SK-N-SH treated with all-trans-retinoic acid at 6 μM for 48 hours (cell line): ENCODE data around the gene CFAP100.

ENCODE experiments used
- ATAC-seq: fragments of 200-7000 bp; cut with Tn5 transposase; 3 replicates; pipeline ENCODE4 v1.9.1; 2020; ENCODE audit warnings: mild to moderate bottlenecking, moderate library complexity
- ARNTL ChIP-seq: fragments of 450-650 bp; formaldehyde crosslinking; IDR thresholded peaks from 2 replicates; pipeline ENCODE4 v1.5.0; 2020; ENCODE audit warnings: low read depth, mild to moderate bottlenecking, moderate library complexity, borderline replicate concordance
- BACH2 ChIP-seq: fragments of 250-450 bp; sonication (Bioruptor Pico); IDR thresholded peaks from 2 replicates; pipeline ENCODE4 v1.9.0; 2021; ENCODE audit warnings: mild to moderate bottlenecking, borderline replicate concordance
- CSDC2 ChIP-seq: fragments of 250-450 bp; sonication (Bioruptor Pico); IDR thresholded peaks from 2 replicates; pipeline ENCODE4 v1.5.0; 2020; ENCODE audit warnings: mild to moderate bottlenecking, moderate library complexity
- ESRRG ChIP-seq: fragments of 250-450 bp; sonication (Bioruptor Pico); IDR thresholded peaks from 2 replicates; pipeline ENCODE4 v1.6.1; 2021; ENCODE audit warnings: mild to moderate bottlenecking
- ISL1 ChIP-seq: fragments of 250-450 bp; sonication (Bioruptor Pico); IDR thresholded peaks from 2 replicates; pipeline ENCODE4 v2.1.2; 2022; ENCODE audit warnings: mild to moderate bottlenecking, moderate library complexity
- PPARA ChIP-seq: fragments of 250-450 bp; sonication (Bioruptor Pico); IDR thresholded peaks from 2 replicates; pipeline ENCODE4 v1.5.0; 2020; ENCODE audit warnings: mild to moderate bottlenecking, borderline replicate concordance
- SNAI2 ChIP-seq: fragments of 250-450 bp; sonication (Bioruptor Pico); IDR thresholded peaks from 2 replicates; pipeline ENCODE4 v1.5.0; 2020; ENCODE audit warnings: mild to moderate bottlenecking, moderate library complexity
- TCF4 ChIP-seq: fragments of 250-450 bp; sonication (Bioruptor Pico); IDR thresholded peaks from 2 replicates; pipeline ENCODE4 v1.8.0; 2021; ENCODE audit warnings: mild to moderate bottlenecking, moderate library complexity, borderline replicate concordance
- ZC3H10 ChIP-seq: fragments of 250-450 bp; sonication (Bioruptor Pico); IDR thresholded peaks from 2 replicates; pipeline ENCODE4 v1.5.1; 2021; ENCODE audit warnings: mild to moderate bottlenecking, moderate library complexity
- ZFP3 ChIP-seq: fragments of 250-450 bp; sonication (Bioruptor Pico); IDR thresholded peaks from 2 replicates; pipeline ENCODE4 v1.5.0; 2020; ENCODE audit warnings: mild to moderate bottlenecking, moderate library complexity
- ZFP30 ChIP-seq: fragments of 450-650 bp; formaldehyde crosslinking; IDR thresholded peaks from 2 replicates; pipeline ENCODE4 v1.5.0; 2022; ENCODE audit warnings: mild to moderate bottlenecking, moderate library complexity
- ZNF565 ChIP-seq: fragments of 450-650 bp; formaldehyde crosslinking; conservative IDR thresholded peaks from 2 replicates; pipeline ENCODE4 v1.5.0; 2020; ENCODE audit warnings: low read depth, mild to moderate bottlenecking, moderate library complexity
- ZNF70 ChIP-seq: fragments of 450-650 bp; formaldehyde crosslinking; IDR thresholded peaks from 2 replicates; pipeline ENCODE4 v1.5.0; 2020; ENCODE audit warnings: mild to moderate bottlenecking, moderate library complexity
- ZNF8 ChIP-seq: fragments of 450-650 bp; formaldehyde crosslinking; IDR thresholded peaks from 2 replicates; pipeline ENCODE4 v1.5.0; 2020; ENCODE audit warnings: mild to moderate bottlenecking, moderate library complexity
- TF ChIP-seq, protein P1 (sequence below): fragments of 250-450 bp; sonication (Bioruptor Pico); IDR thresholded peaks from 2 replicates; pipeline ENCODE4 v1.5.0; 2020; ENCODE audit warnings: mild to moderate bottlenecking, moderate library complexity
- TF ChIP-seq, protein P2 (sequence below): fragments of 250-450 bp; sonication (Bioruptor Pico); IDR thresholded peaks from 2 replicates; pipeline ENCODE4 v1.8.0; 2021; ENCODE audit warnings: low read depth, mild to moderate bottlenecking, moderate library complexity, borderline replicate concordance
- TF ChIP-seq, protein P3 (sequence below): fragments of 250-450 bp; sonication (Bioruptor Pico); IDR thresholded peaks from 2 replicates; pipeline ENCODE4 v1.8.0; 2020; ENCODE audit warnings: mild to moderate bottlenecking, moderate library complexity, borderline replicate concordance
- TF ChIP-seq, protein P4 (sequence below): fragments of 250-450 bp; sonication (Bioruptor Pico); IDR thresholded peaks from 2 replicates; pipeline ENCODE4 v1.5.1; 2021; ENCODE audit warnings: mild to moderate bottlenecking, moderate library complexity

CFAP100 gene

DNA sequence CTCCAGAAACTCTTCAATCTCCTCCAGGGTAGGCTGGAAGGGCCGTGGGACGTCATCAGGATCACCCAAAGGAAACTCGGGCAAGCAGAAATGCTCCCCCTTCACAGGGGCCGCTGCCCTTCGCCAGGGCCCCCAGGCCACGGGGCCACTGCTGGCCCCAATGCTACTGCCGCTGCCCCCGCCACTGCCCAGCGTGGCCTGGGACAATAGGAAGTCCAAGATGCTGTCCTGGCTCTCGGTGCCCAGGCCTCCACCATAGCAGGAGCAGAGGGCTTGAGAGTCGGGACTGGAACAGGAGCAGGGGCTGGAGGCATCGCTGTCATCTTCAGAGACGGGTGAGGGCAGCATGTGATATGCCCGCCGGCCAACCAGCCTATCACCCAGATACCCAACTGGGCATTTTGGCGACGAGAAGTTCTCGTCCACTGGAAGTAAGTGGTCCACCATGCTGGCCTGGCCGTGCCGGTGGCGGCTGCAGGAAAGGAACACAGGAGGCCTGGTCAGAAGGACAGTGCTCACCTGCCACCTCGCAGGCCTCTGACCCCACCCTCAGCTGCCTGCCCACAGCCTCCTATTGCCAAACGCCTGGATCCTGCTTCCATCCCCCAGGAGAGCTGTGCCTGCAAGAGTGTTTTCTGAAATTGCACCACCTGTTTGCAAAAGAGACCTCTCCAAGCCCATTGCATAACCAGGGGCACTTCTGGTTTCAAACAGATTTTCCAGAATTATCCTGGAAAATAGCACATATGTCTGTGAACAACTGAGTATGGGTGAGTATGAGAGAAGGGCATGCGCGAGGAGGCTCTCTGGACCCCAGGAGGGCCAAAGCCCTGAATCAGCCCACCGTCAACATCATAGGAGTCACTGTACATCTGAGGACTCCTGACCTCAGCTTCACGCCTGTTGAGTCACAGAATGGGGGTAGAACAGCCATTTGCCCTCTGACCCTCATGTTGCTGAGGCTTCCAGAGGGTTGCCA is 41.9 kb upstream of the CFAP100 start (continued):
- TF ChIP-seq, protein P1, sequence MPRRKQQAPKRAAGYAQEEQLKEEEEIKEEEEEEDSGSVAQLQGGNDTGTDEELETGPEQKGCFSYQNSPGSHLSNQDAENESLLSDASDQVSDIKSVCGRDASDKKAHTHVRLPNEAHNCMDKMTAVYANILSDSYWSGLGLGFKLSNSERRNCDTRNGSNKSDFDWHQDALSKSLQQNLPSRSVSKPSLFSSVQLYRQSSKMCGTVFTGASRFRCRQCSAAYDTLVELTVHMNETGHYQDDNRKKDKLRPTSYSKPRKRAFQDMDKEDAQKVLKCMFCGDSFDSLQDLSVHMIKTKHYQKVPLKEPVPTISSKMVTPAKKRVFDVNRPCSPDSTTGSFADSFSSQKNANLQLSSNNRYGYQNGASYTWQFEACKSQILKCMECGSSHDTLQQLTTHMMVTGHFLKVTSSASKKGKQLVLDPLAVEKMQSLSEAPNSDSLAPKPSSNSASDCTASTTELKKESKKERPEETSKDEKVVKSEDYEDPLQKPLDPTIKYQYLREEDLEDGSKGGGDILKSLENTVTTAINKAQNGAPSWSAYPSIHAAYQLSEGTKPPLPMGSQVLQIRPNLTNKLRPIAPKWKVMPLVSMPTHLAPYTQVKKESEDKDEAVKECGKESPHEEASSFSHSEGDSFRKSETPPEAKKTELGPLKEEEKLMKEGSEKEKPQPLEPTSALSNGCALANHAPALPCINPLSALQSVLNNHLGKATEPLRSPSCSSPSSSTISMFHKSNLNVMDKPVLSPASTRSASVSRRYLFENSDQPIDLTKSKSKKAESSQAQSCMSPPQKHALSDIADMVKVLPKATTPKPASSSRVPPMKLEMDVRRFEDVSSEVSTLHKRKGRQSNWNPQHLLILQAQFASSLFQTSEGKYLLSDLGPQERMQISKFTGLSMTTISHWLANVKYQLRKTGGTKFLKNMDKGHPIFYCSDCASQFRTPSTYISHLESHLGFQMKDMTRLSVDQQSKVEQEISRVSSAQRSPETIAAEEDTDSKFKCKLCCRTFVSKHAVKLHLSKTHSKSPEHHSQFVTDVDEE (CRISPR knock-in tag) = no peak
- TF ChIP-seq ARNTL = no peak
- no peak for TF ChIP-seq CSDC2

DNA sequence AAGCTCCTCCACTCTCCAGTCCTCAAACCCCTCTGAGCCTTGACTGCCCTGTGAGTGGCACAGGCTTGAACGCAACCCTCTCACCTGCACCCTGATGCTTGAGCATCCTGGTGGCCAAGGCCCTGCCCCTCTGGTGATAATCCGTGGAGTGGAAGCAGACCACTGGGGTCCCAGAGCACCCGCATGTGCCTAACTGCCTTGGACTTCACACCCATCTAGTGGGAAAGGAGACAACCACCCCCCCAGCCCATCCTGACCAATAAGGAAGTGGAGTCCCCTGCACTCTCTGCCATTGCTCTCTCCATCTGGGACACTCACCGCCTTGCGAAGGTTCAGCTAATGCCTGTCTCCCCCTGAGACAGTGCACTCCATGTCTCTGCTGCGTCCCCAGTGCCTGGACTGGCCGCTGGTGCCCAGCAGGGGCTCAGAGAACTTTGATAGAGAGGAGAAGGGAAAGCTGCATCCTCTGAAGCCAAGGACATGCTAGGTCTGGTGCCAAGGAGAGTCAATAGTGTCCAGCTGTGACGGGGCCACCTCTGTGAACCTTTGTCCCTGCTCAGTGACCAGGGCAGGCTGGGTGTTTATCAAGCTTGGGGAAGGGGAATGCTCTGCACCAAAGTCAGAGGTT is 40.9 kb upstream of the CFAP100 start:
- no peak for ATAC-seq

DNA sequence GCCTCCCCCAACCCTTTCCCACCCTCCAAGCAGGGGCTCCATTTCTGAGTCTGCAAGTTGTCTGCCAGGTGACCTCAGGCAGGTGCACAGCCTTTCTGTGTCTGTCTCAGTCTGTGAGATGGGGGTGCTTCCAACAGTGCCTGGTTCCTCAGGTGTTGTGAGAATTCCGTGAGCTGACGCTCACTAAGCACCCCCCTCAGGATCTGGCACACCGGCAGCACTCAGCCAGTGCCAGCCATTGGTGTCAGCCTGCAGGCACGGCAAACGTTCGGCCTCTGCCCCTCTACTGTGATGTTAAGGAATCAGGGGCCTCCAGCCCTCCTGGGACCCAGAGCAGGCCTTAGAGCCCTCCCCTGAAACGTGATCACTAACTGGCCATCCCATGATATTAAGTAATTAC is 39.9 kb upstream of the CFAP100 start:
- no peak for ATAC-seq
- no peak for TF ChIP-seq ZNF8 (CRISPR knock-in tag)
- TF ChIP-seq, protein P1 (CRISPR knock-in tag) = no peak
- no peak for TF ChIP-seq ZC3H10
- TF ChIP-seq PPARA (CRISPR knock-in tag) = no peak

More for the DNA sequence above, 40.9 kb upstream of the CFAP100 start:
- no peak for TF ChIP-seq ISL1 (CRISPR knock-in tag)
- no peak for TF ChIP-seq ZC3H10
- TF ChIP-seq BACH2 (CRISPR knock-in tag) = no peak
- no peak for TF ChIP-seq ARNTL
- TF ChIP-seq TCF4 = no peak
- TF ChIP-seq CSDC2 = no peak
- no peak for TF ChIP-seq SNAI2
- TF ChIP-seq, protein P2, sequence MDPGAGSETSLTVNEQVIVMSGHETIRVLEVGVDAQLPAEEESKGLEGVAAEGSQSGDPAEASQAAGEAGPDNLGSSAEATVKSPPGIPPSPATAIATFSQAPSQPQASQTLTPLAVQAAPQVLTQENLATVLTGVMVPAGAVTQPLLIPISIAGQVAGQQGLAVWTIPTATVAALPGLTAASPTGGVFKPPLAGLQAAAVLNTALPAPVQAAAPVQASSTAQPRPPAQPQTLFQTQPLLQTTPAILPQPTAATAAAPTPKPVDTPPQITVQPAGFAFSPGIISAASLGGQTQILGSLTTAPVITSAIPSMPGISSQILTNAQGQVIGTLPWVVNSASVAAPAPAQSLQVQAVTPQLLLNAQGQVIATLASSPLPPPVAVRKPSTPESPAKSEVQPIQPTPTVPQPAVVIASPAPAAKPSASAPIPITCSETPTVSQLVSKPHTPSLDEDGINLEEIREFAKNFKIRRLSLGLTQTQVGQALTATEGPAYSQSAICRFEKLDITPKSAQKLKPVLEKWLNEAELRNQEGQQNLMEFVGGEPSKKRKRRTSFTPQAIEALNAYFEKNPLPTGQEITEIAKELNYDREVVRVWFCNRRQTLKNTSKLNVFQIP (CRISPR knock-in tag) = no peak
- no peak for TF ChIP-seq ZNF70
- TF ChIP-seq, protein P3, sequence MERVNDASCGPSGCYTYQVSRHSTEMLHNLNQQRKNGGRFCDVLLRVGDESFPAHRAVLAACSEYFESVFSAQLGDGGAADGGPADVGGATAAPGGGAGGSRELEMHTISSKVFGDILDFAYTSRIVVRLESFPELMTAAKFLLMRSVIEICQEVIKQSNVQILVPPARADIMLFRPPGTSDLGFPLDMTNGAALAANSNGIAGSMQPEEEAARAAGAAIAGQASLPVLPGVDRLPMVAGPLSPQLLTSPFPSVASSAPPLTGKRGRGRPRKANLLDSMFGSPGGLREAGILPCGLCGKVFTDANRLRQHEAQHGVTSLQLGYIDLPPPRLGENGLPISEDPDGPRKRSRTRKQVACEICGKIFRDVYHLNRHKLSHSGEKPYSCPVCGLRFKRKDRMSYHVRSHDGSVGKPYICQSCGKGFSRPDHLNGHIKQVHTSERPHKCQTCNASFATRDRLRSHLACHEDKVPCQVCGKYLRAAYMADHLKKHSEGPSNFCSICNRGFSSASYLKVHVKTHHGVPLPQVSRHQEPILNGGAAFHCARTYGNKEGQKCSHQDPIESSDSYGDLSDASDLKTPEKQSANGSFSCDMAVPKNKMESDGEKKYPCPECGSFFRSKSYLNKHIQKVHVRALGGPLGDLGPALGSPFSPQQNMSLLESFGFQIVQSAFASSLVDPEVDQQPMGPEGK (CRISPR knock-in tag) = no peak
- TF ChIP-seq ZNF8 (CRISPR knock-in tag) = no peak
- TF ChIP-seq ZFP3 (CRISPR knock-in tag) = no peak
- TF ChIP-seq, protein P4, sequence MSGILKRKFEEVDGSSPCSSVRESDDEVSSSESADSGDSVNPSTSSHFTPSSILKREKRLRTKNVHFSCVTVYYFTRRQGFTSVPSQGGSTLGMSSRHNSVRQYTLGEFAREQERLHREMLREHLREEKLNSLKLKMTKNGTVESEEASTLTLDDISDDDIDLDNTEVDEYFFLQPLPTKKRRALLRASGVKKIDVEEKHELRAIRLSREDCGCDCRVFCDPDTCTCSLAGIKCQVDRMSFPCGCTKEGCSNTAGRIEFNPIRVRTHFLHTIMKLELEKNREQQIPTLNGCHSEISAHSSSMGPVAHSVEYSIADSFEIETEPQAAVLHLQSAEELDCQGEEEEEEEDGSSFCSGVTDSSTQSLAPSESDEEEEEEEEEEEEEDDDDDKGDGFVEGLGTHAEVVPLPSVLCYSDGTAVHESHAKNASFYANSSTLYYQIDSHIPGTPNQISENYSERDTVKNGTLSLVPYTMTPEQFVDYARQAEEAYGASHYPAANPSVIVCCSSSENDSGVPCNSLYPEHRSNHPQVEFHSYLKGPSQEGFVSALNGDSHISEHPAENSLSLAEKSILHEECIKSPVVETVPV (CRISPR knock-in tag) = no peak
- no peak for TF ChIP-seq ZNF565 (CRISPR knock-in tag)
- TF ChIP-seq ZFP30 (CRISPR knock-in tag) = no peak
- TF ChIP-seq, protein P1 (CRISPR knock-in tag) = no peak
- TF ChIP-seq ESRRG (CRISPR knock-in tag) = no peak
